ENCODE data around the gene CTNNA2.

CTNNA2 gene

DNA sequence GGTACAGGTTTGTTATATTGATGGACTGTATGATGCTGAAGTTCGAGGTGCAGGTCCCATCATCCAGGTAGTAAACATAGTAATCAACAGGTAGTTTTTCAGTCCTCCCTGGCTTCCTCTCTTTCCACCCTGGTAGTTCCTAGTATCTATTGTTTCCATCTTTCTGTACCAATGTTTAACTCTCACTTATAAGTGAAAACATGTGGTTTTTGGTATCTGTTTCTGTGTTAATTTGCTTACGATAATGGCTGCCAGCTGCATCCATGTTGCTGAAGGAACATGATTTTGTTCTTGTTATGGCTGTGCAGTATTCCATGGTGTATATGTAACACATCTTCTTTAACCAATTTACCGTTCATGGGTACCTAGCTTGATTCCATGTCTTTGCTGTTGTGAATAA, 861.3 kb downstream of the CTNNA2 start:
- TF ChIP-seq TAF1 (IDR thresholded peaks at IDR 0.05; ENCODE audit: borderline replicate concordance, insufficient read depth, low read length) (no peak), FOXP2 (optimal IDR thresholded peaks at IDR 0.05; ENCODE audit: borderline replicate concordance, extremely low read depth, extremely low read length, insufficient read depth) (no peak), SIN3A (IDR thresholded peaks at IDR 0.05; ENCODE audit: borderline replicate concordance, insufficient read depth, low read length) (no peak), POLR2AphosphoS5 (IDR thresholded peaks at IDR 0.05; ENCODE audit: low read depth, low read length) (no peak)
- TF ChIP-seq, protein P1, sequence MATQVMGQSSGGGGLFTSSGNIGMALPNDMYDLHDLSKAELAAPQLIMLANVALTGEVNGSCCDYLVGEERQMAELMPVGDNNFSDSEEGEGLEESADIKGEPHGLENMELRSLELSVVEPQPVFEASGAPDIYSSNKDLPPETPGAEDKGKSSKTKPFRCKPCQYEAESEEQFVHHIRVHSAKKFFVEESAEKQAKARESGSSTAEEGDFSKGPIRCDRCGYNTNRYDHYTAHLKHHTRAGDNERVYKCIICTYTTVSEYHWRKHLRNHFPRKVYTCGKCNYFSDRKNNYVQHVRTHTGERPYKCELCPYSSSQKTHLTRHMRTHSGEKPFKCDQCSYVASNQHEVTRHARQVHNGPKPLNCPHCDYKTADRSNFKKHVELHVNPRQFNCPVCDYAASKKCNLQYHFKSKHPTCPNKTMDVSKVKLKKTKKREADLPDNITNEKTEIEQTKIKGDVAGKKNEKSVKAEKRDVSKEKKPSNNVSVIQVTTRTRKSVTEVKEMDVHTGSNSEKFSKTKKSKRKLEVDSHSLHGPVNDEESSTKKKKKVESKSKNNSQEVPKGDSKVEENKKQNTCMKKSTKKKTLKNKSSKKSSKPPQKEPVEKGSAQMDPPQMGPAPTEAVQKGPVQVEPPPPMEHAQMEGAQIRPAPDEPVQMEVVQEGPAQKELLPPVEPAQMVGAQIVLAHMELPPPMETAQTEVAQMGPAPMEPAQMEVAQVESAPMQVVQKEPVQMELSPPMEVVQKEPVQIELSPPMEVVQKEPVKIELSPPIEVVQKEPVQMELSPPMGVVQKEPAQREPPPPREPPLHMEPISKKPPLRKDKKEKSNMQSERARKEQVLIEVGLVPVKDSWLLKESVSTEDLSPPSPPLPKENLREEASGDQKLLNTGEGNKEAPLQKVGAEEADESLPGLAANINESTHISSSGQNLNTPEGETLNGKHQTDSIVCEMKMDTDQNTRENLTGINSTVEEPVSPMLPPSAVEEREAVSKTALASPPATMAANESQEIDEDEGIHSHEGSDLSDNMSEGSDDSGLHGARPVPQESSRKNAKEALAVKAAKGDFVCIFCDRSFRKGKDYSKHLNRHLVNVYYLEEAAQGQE (IDR thresholded peaks at IDR 0.05; ENCODE audit: insufficient read depth in 1 of 2, low read depth in 2 of 2, low read length in 2 of 2): no peak

DNA sequence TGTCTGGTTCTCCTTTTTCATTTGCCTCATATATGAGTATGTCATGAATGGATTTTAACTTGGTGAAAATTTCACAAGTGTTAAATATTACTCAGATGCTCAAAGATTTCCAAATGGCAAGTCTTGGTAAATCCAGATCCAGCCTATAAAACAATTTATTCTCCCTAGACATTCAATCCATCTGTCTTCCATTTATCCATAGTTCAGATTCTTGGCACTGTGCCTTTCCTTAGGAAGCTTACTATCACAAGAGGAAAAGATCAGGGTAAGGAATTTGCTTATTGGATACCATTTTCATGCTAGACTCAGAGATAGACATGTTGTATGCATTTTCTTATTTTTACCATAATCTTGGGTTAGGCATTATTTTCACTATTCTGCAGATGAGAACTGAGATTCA, 864.2 kb downstream of the CTNNA2 start:
- TF ChIP-seq POLR2AphosphoS5 (IDR thresholded peaks at IDR 0.05; ENCODE audit: low read depth, low read length) (no peak), FOXP2 (optimal IDR thresholded peaks at IDR 0.05; ENCODE audit: borderline replicate concordance, extremely low read depth, extremely low read length, insufficient read depth) (no peak), TAF1 (IDR thresholded peaks at IDR 0.05; ENCODE audit: borderline replicate concordance, insufficient read depth, low read length) (no peak), SIN3A (IDR thresholded peaks at IDR 0.05; ENCODE audit: borderline replicate concordance, insufficient read depth, low read length) (no peak)
- TF ChIP-seq, protein P1 (IDR thresholded peaks at IDR 0.05; ENCODE audit: insufficient read depth in 1 of 2, low read depth in 2 of 2, low read length in 2 of 2): no peak

DNA sequence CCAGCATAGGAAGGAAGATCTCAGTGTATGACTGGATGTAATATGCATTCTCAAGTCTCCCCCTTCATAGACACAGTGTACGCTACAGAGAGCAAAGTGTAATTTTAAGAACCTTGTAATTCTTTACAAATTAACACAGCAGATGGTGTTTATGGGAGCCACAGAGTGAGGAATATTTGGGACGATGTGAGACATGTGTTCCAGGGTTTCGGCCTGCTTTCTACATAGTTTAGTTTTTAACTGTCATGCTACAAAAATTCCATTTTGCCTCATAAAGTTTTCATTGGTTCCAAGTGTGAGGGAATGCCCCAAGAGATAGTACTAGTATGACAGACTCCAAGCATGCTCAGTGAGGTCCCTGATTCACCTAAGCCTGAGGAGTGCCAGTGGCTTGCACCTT, 867.9 kb downstream of the CTNNA2 start:
- TF ChIP-seq TAF1 (IDR thresholded peaks at IDR 0.05; ENCODE audit: borderline replicate concordance, insufficient read depth, low read length): no peak
- no peak for TF ChIP-seq POLR2AphosphoS5 (IDR thresholded peaks at IDR 0.05; ENCODE audit: low read depth, low read length)

- TF ChIP-seq, protein P1 (IDR thresholded peaks at IDR 0.05; ENCODE audit: insufficient read depth in 1 of 2, low read depth in 2 of 2, low read length in 2 of 2): no peak
- TF ChIP-seq POLR2AphosphoS5 (IDR thresholded peaks at IDR 0.05; ENCODE audit: low read depth, low read length): no peak
- TF ChIP-seq SIN3A (IDR thresholded peaks at IDR 0.05; ENCODE audit: borderline replicate concordance, insufficient read depth, low read length): no peak
- TF ChIP-seq FOXP2 (optimal IDR thresholded peaks at IDR 0.05; ENCODE audit: borderline replicate concordance, extremely low read depth, extremely low read length, insufficient read depth): no peak
- TF ChIP-seq TAF1 (IDR thresholded peaks at IDR 0.05; ENCODE audit: borderline replicate concordance, insufficient read depth, low read length): no peak
Measured at GRCh38 chr2:80381666-80382065, 868.8 kb downstream of the CTNNA2 start.

DNA sequence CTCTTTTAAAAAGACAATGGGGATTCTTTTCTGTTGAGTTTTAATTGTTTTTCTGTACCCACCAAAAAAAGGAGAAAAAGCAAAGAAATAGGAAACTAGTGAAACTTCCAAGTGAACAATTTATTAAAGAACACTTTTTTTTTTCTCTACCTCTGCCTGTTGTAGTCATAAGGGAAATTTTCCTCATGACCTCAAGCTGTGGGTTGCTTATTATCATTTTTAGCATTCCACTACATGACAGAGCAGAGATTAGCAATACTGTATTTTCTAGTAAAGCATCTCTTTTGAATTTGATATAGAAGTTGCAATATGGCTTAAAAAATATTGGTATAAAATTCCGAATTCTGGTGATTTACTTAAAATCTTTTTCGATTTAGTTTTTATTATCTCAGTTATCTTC, 879.6 kb downstream of the CTNNA2 start:
- TF ChIP-seq POLR2AphosphoS5 (IDR thresholded peaks at IDR 0.05; ENCODE audit: low read depth, low read length): no peak

DNA sequence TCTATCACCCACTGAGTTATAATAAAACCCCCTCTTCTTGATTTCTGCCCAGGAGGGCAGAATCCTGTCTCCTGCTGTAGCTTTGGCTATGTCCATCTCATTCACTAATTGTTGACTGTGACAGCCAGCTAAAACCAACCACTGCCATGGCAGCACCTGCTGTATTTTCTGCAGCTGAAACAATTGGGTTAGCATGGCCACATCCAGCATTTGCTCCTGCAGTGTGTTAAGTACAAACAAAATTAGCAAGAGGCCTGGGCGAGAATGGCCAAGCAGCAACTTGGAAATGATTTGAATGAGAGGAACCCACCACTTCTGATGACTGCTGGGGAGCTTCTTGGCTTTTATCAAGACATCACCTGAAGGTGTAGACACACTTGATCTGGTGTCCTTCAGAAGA, 881.1 kb downstream of the CTNNA2 start:
- TF ChIP-seq FOXP2 (optimal IDR thresholded peaks at IDR 0.05; ENCODE audit: borderline replicate concordance, extremely low read depth, extremely low read length, insufficient read depth): no peak
- TF ChIP-seq TAF1 (IDR thresholded peaks at IDR 0.05; ENCODE audit: borderline replicate concordance, insufficient read depth, low read length): no peak
- TF ChIP-seq SIN3A (IDR thresholded peaks at IDR 0.05; ENCODE audit: borderline replicate concordance, insufficient read depth, low read length): no peak
- TF ChIP-seq, protein P1 (IDR thresholded peaks at IDR 0.05; ENCODE audit: insufficient read depth in 1 of 2, low read depth in 2 of 2, low read length in 2 of 2): no peak
- no peak for TF ChIP-seq POLR2AphosphoS5 (IDR thresholded peaks at IDR 0.05; ENCODE audit: low read depth, low read length)
